ENCODE data around the gene CDC16. TPM values are rescaled to one million over a fixed set of nuclear protein-coding genes. Genes with fewer than 3 reads are reported as not detected.

The CDC16 gene
- total RNA-seq, 1 experiment from 2014 or later: 61.0 TPM

- intact Hi-C loops (cut with micrococcal nuclease): loop anchor here (2.0 kb wide), 1 partner anchor 31 kb away; no protein-coding TSS in a partner anchor
- peak; percentile 84 for ATAC-seq
- H3K9me3 ChIP-seq (ENCODE audit: control insufficient read depth in 1 of 2, insufficient read depth in 1 of 2, low read depth in 1 of 2, low read length in 2 of 2): no peaks in the 10 kb centered on the region
- no peaks in the 10 kb centered on the region for H3K9me2 ChIP-seq (ENCODE audit: insufficient read depth)
- POLR2A ChIA-PET: interaction anchor here (1.6 kb wide), 1 partner anchor 31 kb away, joined by 7 read pairs; no protein-coding TSS in a partner anchor
- no TSS peak for BruUV-seq (replicated peaks)
- H2AFZ ChIP-seq (ENCODE audit: low read depth, low read length, poor library complexity, severe bottlenecking): peak within 1 kb of the TSS; percentile 55
- H3K27ac ChIP-seq (ENCODE audit: low read depth, low read length): peak within 1 kb of the TSS; percentile 96
- RAD21 ChIA-PET (ENCODE audit: low non-redundant PET in 1 of 2, low total read pairs in 2 of 2, uncharacterized antibody in 2 of 2, unreplicated experiment in 2 of 2): no interaction called here
- peak within 1 kb of the TSS; percentile 89 for H3K9ac ChIP-seq (ENCODE audit: low read length)
- CTCF ChIA-PET: interaction anchor here (1.1 kb wide), 1 partner anchor 16 kb away, joined by 3 read pairs; no protein-coding TSS in a partner anchor
- no peaks in the 10 kb centered on the region for H3K27me3 ChIP-seq (ENCODE audit: insufficient read depth, low read length)
- DNase-seq (ENCODE audit: low read depth, low spot score): peak; percentile 81
- peak within 1 kb of the TSS; percentile 92 for H3K4me2 ChIP-seq (ENCODE audit: low read length)
- peaks cover 15 to 23% of the 10 kb centered on the region in 2 experiments for H3K4me1 ChIP-seq (ENCODE audit: control insufficient read depth in 1 of 2, insufficient read depth in 2 of 2, low read length in 2 of 2)
- peak within 1 kb of the TSS; percentile 72 to 89 for H3K4me3 ChIP-seq (replicated peaks in 1 of 2; ENCODE audit: low read depth in 1 of 2, low read length in 2 of 2)
- no peaks in the 10 kb centered on the region for H4K20me1 ChIP-seq (ENCODE audit: insufficient read depth)
- H3K79me2 ChIP-seq (ENCODE audit: insufficient read depth, low read length): peaks cover 21% of the 10 kb centered on the region
- peaks cover 1 to 9% of the 10 kb centered on the region in 2 experiments; a peak in 2 of 4 replicates for H3K36me3 ChIP-seq (ENCODE audit: control insufficient read depth in 1 of 2, insufficient read depth in 2 of 2, low read length in 2 of 2)
- TF ChIP-seq ZFX (IDR thresholded peaks at IDR 0.05): no peak
- TF ChIP-seq CBX3 (IDR thresholded peaks at IDR 0.05; ENCODE audit: low read depth): no peak
- TF ChIP-seq SIN3A (IDR thresholded peaks at IDR 0.05; ENCODE audit: low read depth): no peak
- no peak for TF ChIP-seq ZNF274 (IDR thresholded peaks at IDR 0.05; ENCODE audit: low read depth, low read length)
- no peak for TF ChIP-seq FOSL1 (IDR thresholded peaks at IDR 0.05; ENCODE audit: low read depth)
- TF ChIP-seq CTCF (IDR thresholded peaks at IDR 0.05 in 2 of 3, conservative IDR thresholded peaks at IDR 0.05 in 1 of 3; ENCODE audit: borderline replicate concordance in 1 of 3, insufficient read depth in 1 of 3, low read depth in 2 of 3, low read length in 2 of 3): no peak
- TF ChIP-seq YY1 (IDR thresholded peaks at IDR 0.05; ENCODE audit: extremely low read depth, insufficient replicate concordance, low read depth, low read length): peak; percentile 50
- peak; percentile 85 for TF ChIP-seq POLR2AphosphoS5 (IDR thresholded peaks at IDR 0.05; ENCODE audit: low read depth, low read length)
- TF ChIP-seq EZH2 (IDR thresholded peaks at IDR 0.05): no peak
- TF ChIP-seq POLR2A (IDR thresholded peaks at IDR 0.05; ENCODE audit: borderline replicate concordance, extremely low read depth, insufficient read depth, insufficient read length): no peak
- TF ChIP-seq CEBPB (IDR thresholded peaks at IDR 0.05; ENCODE audit: low read depth): no peak
- TF ChIP-seq, protein P1, sequence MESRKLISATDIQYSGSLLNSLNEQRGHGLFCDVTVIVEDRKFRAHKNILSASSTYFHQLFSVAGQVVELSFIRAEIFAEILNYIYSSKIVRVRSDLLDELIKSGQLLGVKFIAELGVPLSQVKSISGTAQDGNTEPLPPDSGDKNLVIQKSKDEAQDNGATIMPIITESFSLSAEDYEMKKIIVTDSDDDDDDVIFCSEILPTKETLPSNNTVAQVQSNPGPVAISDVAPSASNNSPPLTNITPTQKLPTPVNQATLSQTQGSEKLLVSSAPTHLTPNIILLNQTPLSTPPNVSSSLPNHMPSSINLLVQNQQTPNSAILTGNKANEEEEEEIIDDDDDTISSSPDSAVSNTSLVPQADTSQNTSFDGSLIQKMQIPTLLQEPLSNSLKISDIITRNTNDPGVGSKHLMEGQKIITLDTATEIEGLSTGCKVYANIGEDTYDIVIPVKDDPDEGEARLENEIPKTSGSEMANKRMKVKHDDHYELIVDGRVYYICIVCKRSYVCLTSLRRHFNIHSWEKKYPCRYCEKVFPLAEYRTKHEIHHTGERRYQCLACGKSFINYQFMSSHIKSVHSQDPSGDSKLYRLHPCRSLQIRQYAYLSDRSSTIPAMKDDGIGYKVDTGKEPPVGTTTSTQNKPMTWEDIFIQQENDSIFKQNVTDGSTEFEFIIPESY (IDR thresholded peaks at IDR 0.05; ENCODE audit: extremely low read depth, insufficient replicate concordance, low read length): peak; percentile 92
- no peak for TF ChIP-seq JUND (IDR thresholded peaks at IDR 0.05)
- TF ChIP-seq, protein P2, sequence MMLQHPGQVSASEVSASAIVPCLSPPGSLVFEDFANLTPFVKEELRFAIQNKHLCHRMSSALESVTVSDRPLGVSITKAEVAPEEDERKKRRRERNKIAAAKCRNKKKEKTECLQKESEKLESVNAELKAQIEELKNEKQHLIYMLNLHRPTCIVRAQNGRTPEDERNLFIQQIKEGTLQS (IDR thresholded peaks at IDR 0.05): no peak
- TF ChIP-seq EZH2phosphoT487 (IDR thresholded peaks at IDR 0.05; ENCODE audit: borderline replicate concordance): no peak
- no peak for TF ChIP-seq SRF (IDR thresholded peaks at IDR 0.05; ENCODE audit: low read depth)
- no peak for TF ChIP-seq SP1 (IDR thresholded peaks at IDR 0.05; ENCODE audit: low read depth)
- no peak for TF ChIP-seq EGR1 (IDR thresholded peaks at IDR 0.05; ENCODE audit: low read depth)
- no peak for TF ChIP-seq ELF1 (IDR thresholded peaks at IDR 0.05; ENCODE audit: borderline replicate concordance, low read depth)
- peak; percentile 84 for TF ChIP-seq TCF7L2 (IDR thresholded peaks at IDR 0.05; ENCODE audit: borderline replicate concordance, extremely low read depth, insufficient read depth, insufficient read length)
Measured at GRCh38 chr13:114281351-114282040, 46.8 kb downstream of the CDC16 start, which contains the start of gene UPF3A. TSS of gene UPF3A (plus strand) at chr13:114281601. CDS start at chr13:114281640, 39 bp downstream.
